ENCODE measurements around the gene VCP.

DNA sequence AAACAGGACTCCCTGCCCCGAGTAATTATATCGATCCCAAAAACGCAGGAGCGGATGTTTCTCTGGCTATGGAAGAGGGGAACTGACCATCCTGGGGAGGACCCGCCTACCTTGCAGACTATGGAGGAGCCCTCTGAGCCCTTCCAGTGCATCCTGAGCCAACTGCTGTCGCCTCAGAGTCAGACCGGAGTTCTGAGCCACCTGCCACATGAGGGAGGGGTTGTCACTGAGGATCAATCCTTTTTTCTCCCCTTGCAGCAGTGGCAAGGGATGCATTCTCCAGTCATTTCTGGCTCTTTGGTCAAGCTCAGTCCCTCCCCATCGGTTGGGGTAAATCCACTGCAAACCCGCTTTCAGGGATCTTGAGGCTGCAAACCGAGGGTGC lies 6.6 kb upstream of the VCP start:
- TF ChIP-seq, protein P1, sequence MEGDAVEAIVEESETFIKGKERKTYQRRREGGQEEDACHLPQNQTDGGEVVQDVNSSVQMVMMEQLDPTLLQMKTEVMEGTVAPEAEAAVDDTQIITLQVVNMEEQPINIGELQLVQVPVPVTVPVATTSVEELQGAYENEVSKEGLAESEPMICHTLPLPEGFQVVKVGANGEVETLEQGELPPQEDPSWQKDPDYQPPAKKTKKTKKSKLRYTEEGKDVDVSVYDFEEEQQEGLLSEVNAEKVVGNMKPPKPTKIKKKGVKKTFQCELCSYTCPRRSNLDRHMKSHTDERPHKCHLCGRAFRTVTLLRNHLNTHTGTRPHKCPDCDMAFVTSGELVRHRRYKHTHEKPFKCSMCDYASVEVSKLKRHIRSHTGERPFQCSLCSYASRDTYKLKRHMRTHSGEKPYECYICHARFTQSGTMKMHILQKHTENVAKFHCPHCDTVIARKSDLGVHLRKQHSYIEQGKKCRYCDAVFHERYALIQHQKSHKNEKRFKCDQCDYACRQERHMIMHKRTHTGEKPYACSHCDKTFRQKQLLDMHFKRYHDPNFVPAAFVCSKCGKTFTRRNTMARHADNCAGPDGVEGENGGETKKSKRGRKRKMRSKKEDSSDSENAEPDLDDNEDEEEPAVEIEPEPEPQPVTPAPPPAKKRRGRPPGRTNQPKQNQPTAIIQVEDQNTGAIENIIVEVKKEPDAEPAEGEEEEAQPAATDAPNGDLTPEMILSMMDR (IDR thresholded peaks at IDR 0.05; ENCODE audit: insufficient read depth, low read length, poor library complexity, severe bottlenecking) = no peak
- TF ChIP-seq EZH2phosphoT487 (conservative IDR thresholded peaks at IDR 0.05; ENCODE audit: low read length) = no peak
